ENCODE data around the gene GALNTL6. TPM values are rescaled to one million over a fixed set of nuclear protein-coding genes. Genes with fewer than 3 reads are reported as not detected.

The GALNTL6 gene
- total and polyA plus RNA-seq, 2 of the 4 experiments (the other 2 are of a cell fraction): under 0.01 TPM; not detected in 1

DNA sequence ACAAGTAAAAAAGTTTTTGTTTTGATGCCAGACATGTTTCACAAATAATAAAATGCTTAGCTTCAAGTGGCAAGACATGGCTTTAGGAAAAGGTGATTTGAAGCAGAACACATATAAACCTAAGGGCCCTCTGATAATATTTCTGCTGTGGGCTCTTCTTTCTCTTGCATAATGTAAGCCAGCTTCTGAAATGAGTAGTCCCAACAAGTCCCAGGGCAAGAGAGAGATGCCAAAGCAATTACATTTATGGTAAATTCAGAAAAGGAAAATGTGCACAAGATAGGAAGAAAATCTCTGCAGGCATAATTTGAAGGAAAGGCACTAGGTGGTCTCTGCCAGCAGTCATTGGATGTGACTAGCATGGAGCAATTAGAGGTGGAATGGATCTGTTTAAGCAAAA lies 1184.7 kb downstream of the GALNTL6 start:
- POLR2A ChIA-PET (ENCODE audit: unreplicated experiment): no interaction called here
- CTCF ChIA-PET: interaction anchor here (1.5 kb wide), 1 partner anchor 16 kb away, joined by 4 read pairs; no protein-coding TSS in a partner anchor
- dilution Hi-C loops (cut with HindIII; ENCODE audit: low sequenced_read_pairs, unreplicated experiment): no loop called here

More for the DNA sequence above, 1184.7 kb downstream of the GALNTL6 start:
- peak; percentile 6 for DNase-seq
- H4K20me1 ChIP-seq (ENCODE audit: insufficient read depth, low read length): no peaks in the 10 kb centered on the region
- no peaks in the 10 kb centered on the region for H3K27me3 ChIP-seq (ENCODE audit: control insufficient read depth, insufficient read depth, low read length)
- H3K27ac ChIP-seq (ENCODE audit: insufficient read depth, low read length): no peak overlapping the region
- no peak overlapping the region for H3K9ac ChIP-seq (ENCODE audit: low read depth, low read length)
- H2AFZ ChIP-seq (replicated peaks; ENCODE audit: low read length, poor library complexity): no peak overlapping the region
- H3K4me1 ChIP-seq (ENCODE audit: control insufficient read depth, insufficient read depth, low read length): peaks cover 13% of the 10 kb centered on the region; the same call in 1 of the 2 replicates
- no peak overlapping the region for H2BK15ac ChIP-seq (ENCODE audit: low read depth, low read length)
- no peak overlapping the region for H3K4me3 ChIP-seq (ENCODE audit: insufficient read depth, low read depth, low read length)
- no peak overlapping the region for H2AK9ac ChIP-seq (replicated peaks; ENCODE audit: low read depth, low read length, poor library complexity)
- no peak overlapping the region for H4K8ac ChIP-seq (ENCODE audit: low read depth in 2 of 2, low read length in 2 of 2)
- no peak overlapping the region for H4K91ac ChIP-seq (ENCODE audit: insufficient read depth, low read depth, low read length)
- H3K4ac ChIP-seq (ENCODE audit: low read depth, low read length): no peak overlapping the region; the same call in 1 of the 2 replicates
- H2BK20ac ChIP-seq (ENCODE audit: low read depth, low read length): peak overlapping the region; percentile 0; the same call in 1 of the 2 replicates
- intact Hi-C loops (cut with micrococcal nuclease): loop anchor here (5.0 kb wide), 1 partner anchor 146 kb away; no protein-coding TSS in a partner anchor
- H3K14ac ChIP-seq (replicated peaks; ENCODE audit: low read depth, low read length): no peak overlapping the region
- H3K56ac ChIP-seq (ENCODE audit: extremely low read depth, insufficient read depth, low read length): no peak overlapping the region
- no peak for ATAC-seq (ENCODE audit: low read depth)
- H2BK120ac ChIP-seq (ENCODE audit: low read depth, low read length): no peak overlapping the region; the same call in 1 of the 2 replicates
- TF ChIP-seq, protein P1, sequence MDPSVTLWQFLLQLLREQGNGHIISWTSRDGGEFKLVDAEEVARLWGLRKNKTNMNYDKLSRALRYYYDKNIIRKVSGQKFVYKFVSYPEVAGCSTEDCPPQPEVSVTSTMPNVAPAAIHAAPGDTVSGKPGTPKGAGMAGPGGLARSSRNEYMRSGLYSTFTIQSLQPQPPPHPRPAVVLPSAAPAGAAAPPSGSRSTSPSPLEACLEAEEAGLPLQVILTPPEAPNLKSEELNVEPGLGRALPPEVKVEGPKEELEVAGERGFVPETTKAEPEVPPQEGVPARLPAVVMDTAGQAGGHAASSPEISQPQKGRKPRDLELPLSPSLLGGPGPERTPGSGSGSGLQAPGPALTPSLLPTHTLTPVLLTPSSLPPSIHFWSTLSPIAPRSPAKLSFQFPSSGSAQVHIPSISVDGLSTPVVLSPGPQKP (IDR thresholded peaks at IDR 0.05; ENCODE audit: borderline replicate concordance, low read depth, low read length): no peak
- TF ChIP-seq BHLHE40 (IDR thresholded peaks at IDR 0.05; ENCODE audit: low read depth, low read length) (no peak), FOS (IDR thresholded peaks at IDR 0.05; ENCODE audit: low read depth, low read length) (no peak), MAFK (IDR thresholded peaks at IDR 0.05; ENCODE audit: low read depth, low read length) (no peak), MXI1 (IDR thresholded peaks at IDR 0.05; ENCODE audit: borderline replicate concordance, low read depth, low read length) (no peak), SMC3 (IDR thresholded peaks at IDR 0.05; ENCODE audit: low read depth, low read length) (no peak), RFX5 (IDR thresholded peaks at IDR 0.05; ENCODE audit: low read depth, low read length) (no peak), POLR2A (IDR thresholded peaks at IDR 0.05; ENCODE audit: low read depth, low read length) (no peak), CTCF (conservative IDR thresholded peaks at IDR 0.05; ENCODE audit: low read depth, low read length) (no peak), CEBPB (IDR thresholded peaks at IDR 0.05; ENCODE audit: low read depth, low read length) (no peak), RCOR1 (IDR thresholded peaks at IDR 0.05; ENCODE audit: insufficient replicate concordance, low read length) (no peak), RAD21 (IDR thresholded peaks at IDR 0.05; ENCODE audit: low read length) (no peak), MAZ (IDR thresholded peaks at IDR 0.05; ENCODE audit: borderline replicate concordance, low read depth, low read length) (no peak), NFE2L2 (IDR thresholded peaks at IDR 0.05; ENCODE audit: low read depth, low read length) (no peak), CHD1 (IDR thresholded peaks at IDR 0.05; ENCODE audit: low read depth, low read length) (no peak)
- TF ChIP-seq, protein P2, sequence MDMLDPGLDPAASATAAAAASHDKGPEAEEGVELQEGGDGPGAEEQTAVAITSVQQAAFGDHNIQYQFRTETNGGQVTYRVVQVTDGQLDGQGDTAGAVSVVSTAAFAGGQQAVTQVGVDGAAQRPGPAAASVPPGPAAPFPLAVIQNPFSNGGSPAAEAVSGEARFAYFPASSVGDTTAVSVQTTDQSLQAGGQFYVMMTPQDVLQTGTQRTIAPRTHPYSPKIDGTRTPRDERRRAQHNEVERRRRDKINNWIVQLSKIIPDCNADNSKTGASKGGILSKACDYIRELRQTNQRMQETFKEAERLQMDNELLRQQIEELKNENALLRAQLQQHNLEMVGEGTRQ (IDR thresholded peaks at IDR 0.05; ENCODE audit: low read depth, low read length): no peak
- H3K79me1 ChIP-seq (ENCODE audit: low read depth in 1 of 2, low read length in 2 of 2): no peaks in the 10 kb centered on the region
- no peak overlapping the region for H2BK5ac ChIP-seq (ENCODE audit: low read depth, low read length, poor library complexity, severe bottlenecking)
- H3K18ac ChIP-seq (ENCODE audit: low read depth, low read length): no peak overlapping the region
- no peak overlapping the region for H3K4me2 ChIP-seq (ENCODE audit: low read depth, low read length)
- in situ Hi-C loops (cut with MboI; ENCODE audit: low sequenced_read_pairs): no loop called here
- H3K9me1 ChIP-seq (ENCODE audit: insufficient read depth, low read length): no peaks in the 10 kb centered on the region
- no peaks in the 10 kb centered on the region for H3K9me3 ChIP-seq (ENCODE audit: control insufficient read depth, insufficient read depth, low read length)
- H3K36me3 ChIP-seq (ENCODE audit: control insufficient read depth, insufficient read depth, low read length): no peaks in the 10 kb centered on the region
- no peak overlapping the region for H2AK5ac ChIP-seq (ENCODE audit: low read depth, low read length)
- no peak overlapping the region for H3K23ac ChIP-seq (ENCODE audit: low read depth, low read length)
- no TSS peak for BruUV-seq (replicated peaks)
- peak overlapping the region; percentile 12; the same call in 1 of the 2 replicates for H4K5ac ChIP-seq (ENCODE audit: low read depth, low read length)
